IPS-18c (cell line): ENCODE measurements around the gene HINFP.
"Not testable (repeated sequence)": the region's sequence is repeated elsewhere in the genome, so short reads cannot be mapped to it uniquely, and the experiment has no call there.

Source experiments
- H3K4me3 ChIP-seq: 2 replicates; pipeline ENCODE4 v1.7.0; 2013; ENCODE audit warnings: low read depth, mild to moderate bottlenecking, low read length, moderate library complexity; ENCODE audit not compliant: insufficient read depth
- H3K9me3 ChIP-seq: one replicate; pipeline ENCODE4 v1.6.1; 2013; ENCODE audit warnings: mild to moderate bottlenecking, low read length, moderate library complexity; ENCODE audit not compliant: control insufficient read depth, insufficient read depth

The HINFP gene

GRCh38 chr11:119161871-119162270 is 40.5 kb downstream of the HINFP start:
- Histone ChIP-seq H3K9me3 (no peaks in the 10 kb centered on the region), H3K4me3 (no peak overlapping the region)

DNA sequence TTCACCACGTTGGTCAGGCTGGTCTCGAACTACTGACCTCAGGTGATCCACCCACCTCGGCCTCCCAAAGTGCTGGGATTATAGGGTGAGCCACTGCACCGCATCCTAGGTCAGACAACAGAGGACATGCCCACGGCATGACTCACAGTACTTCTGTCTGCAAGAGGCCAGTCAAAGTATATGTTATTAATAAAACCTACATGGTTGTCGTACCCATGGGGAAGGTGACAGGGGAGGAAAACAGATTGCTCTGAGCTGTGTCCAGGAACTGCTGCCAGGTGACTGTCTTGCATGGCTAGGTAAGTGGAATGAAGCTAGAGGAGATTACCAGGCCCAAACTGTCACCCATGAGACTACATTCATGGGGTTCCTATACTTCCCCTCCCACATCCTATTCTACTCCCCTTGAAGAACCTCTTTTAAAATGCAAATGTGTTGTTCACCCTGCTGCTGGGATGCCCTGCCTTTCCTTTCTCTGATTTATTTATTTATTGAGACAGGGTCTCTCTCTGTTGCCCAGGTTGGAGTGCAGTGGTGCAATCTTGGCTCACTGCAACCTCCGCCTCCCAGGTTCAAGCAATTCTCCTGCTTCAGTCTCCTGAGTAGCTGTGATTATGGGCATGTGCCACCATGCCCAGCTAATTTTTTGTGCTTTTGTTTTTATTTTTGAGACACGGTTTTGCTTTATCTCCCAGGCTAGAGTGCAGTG is 45.1 kb downstream of the HINFP start:
- no peaks in the 10 kb centered on the region for H3K9me3 ChIP-seq
- no peak overlapping the region for H3K4me3 ChIP-seq

- not testable (repeated sequence) for H3K9me3 ChIP-seq, H3K4me3 ChIP-seq
Measured at GRCh38 chr11:119167077-119167458, 45.7 kb downstream of the HINFP start.

DNA sequence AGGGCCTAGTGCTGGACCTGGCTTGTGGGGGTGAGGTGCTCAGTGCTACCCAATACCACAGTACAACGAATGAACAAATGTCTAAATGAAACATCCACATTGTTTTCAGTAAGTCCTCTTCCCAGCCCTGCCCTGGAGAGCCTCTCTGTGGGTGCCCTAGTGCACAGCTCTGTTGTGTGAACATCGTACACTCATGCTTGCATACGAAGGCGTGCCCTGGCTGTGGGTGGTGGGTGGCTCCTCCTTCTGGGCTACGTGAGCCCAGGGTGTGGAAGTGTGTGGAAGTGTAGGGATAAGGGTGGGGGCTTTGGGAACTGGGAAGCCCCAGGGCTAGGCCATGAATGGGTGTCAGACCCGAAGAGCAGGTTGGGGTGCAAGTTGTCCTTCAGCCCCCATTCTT is 46.6 kb downstream of the HINFP start:
- no peaks in the 10 kb centered on the region for H3K9me3 ChIP-seq

DNA sequence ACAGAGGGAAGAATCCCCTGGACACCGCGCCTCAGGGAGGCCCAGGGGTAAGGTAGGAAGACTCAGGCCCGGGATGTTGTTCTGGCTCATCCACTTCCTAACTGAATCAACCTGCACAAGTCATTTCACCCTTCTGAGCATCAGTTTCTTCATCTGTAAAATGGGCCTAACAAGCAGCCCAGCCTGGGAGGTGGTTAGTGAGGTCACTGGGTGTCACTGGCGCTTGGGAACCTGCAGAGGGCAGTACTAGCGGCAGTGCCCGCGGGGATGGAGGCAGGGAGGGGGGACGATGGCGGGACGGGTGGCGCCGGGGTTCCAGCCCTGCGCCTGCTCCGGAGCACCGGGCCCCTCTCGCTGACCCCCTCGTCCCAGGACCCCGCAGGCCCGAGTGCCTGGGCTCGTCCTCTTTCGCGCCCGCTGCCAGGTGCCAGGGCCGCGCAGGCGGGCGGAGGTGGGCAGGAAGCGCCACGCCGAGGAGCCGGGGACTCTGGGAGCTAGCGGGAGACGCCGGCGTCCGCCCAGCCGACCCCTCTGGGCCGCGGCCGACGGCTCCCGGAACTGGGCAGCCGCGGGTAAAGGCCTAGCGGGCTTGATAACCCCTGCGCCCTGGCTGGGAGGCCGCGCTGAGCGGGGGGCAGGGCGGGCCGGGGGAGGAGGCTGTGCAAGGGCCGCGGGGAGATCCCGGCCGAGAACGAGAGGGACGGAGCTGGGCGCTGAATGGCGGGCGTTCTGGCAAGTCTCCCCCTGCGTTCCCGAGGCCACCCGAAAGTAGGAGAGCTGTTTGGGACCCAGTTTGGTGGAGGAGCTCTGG is 47.3 kb downstream of the HINFP start, which contains the start of gene NLRX1:
Gene NLRX1 (plus strand): TSS at position 255 of the 811 bp plus-strand sequence. CDS start 2,679 bp downstream, outside the sequence.
- H3K9me3 ChIP-seq, result no peaks in the 10 kb centered on the region
- H3K4me3 ChIP-seq, result peak within 1 kb of the TSS; percentile 84

More for the DNA sequence above, 46.6 kb downstream of the HINFP start:
- no peak overlapping the region for H3K4me3 ChIP-seq

- Histone ChIP-seq H3K9me3 (no peaks in the 10 kb centered on the region), H3K4me3 (peak overlapping the region; percentile 84)
Measured at GRCh38 chr11:119169282-119169719, 47.9 kb downstream of the HINFP start.

DNA sequence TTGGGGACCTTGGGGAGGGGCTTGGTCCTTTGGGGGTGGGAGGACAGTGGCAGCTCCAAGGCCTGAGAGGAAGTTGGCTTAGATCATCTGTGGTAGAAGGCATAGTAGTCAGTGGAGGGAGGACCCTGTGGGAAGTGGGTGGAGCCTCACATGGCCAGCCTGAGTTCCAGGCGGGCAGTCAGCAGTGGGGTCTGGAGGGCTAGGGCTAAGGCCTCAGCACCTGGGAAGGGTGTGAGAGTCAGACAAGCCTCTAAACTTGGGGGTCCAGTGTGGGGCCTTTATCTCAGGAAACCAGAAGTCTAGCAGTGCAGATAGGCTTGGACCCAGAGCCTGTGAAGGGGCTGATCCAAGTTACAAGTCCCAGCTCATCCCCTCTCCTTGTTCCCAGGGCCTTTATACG is 51.1 kb downstream of the HINFP start:
- Histone ChIP-seq H3K9me3 (no peaks in the 10 kb centered on the region), H3K4me3 (no peak overlapping the region)

- Histone ChIP-seq H3K4me3 (no peak overlapping the region), H3K9me3 (no peaks in the 10 kb centered on the region)
Measured at GRCh38 chr11:119173453-119173852, 52.1 kb downstream of the HINFP start.

GRCh38 chr11:119175493-119176077 is 54.2 kb downstream of the HINFP start:
- H3K9me3 ChIP-seq, result no peaks in the 10 kb centered on the region
- H3K4me3 ChIP-seq, result no peak overlapping the region

- H3K4me3 ChIP-seq, result no peak overlapping the region
- H3K9me3 ChIP-seq, result no peaks in the 10 kb centered on the region
Measured at GRCh38 chr11:119178166-119178680, 56.8 kb downstream of the HINFP start.

DNA sequence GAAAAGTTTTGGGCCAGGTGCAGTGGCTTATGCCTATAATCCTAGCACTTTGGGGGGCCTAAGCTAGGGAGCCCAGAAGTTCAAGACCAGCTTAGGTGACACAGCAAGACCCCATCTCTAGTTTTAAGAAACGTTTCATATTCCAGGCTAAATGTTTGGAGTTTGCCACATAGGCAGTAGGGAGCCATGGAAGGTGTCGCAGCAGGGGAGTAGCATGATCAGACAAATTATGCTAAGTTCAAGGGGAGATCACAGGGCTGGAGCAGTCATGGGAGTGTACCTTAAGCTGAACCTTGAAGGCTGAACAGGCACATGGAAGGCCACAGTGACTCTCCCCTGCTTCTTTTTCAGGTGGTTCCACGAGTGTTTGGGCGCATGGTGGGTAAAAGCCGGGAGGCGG is 58.0 kb downstream of the HINFP start:
- Histone ChIP-seq H3K4me3 (no peak overlapping the region), H3K9me3 (no peaks in the 10 kb centered on the region)

DNA sequence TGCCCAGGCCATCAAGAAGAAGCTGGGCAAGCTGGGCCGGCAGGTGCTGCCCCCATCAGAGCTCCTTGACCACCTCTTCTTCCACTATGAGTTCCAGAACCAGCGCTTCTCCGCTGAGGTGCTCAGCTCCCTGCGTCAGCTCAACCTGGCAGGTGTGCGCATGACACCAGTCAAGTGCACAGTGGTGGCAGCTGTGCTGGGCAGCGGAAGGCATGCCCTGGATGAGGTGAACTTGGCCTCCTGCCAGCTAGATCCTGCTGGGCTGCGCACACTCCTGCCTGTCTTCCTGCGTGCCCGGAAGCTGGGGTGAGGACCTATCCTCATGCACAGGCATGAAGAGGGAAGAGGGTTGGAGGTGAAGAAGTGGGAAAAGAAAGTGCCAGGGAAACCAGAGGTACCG is 58.6 kb downstream of the HINFP start:
- H3K4me3 ChIP-seq, result no peak overlapping the region
- no peaks in the 10 kb centered on the region for H3K9me3 ChIP-seq

- no peak overlapping the region for H3K4me3 ChIP-seq
- H3K9me3 ChIP-seq, result no peaks in the 10 kb centered on the region
Measured at GRCh38 chr11:119180729-119181676, 59.6 kb downstream of the HINFP start.

GRCh38 chr11:119181677-119182412 is 60.5 kb downstream of the HINFP start:
- Histone ChIP-seq H3K4me3 (no peak overlapping the region), H3K9me3 (no peaks in the 10 kb centered on the region)

DNA sequence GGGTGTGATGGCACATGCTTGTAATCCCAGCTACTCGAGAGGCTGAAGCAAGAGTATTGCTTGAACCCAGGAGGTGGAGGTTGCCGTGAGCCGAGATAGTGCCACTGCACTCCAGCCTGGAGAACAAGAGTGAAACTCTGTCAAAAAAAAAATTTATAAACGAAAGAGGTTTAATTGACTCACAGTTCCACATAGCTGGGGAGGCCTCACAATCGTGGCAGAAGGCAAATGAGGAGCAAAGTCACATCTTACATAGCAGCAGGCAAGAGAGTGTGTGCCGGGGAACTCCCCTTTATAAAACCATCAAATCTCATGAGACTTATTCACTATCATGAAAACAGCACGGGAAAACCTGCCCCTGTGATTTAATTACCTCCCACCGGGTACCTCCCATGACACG is 63.0 kb downstream of the HINFP start:
- not testable (repeated sequence) for H3K9me3 ChIP-seq, H3K4me3 ChIP-seq
